ENCODE measurements around the gene ADAMTS12. TPM values are rescaled to one million over a fixed set of nuclear protein-coding genes. Genes with fewer than 3 reads are reported as not detected.

The ADAMTS12 gene
- total RNA-seq, 4 donors from 2014 or later: 0.60 to 4.1 (median 1.3) TPM

- TF ChIP-seq POLR2AphosphoS5 (IDR thresholded peaks at IDR 0.05): no peak
- TF ChIP-seq CTCF (IDR thresholded peaks at IDR 0.05): no peak
- TF ChIP-seq EP300 (IDR thresholded peaks at IDR 0.05; ENCODE audit: low read depth): no peak
- TF ChIP-seq POLR2A (IDR thresholded peaks at IDR 0.05): no peak
- intact Hi-C loops (cut with DNase I; ENCODE audit: low total_unique reads): no loop called here
- Histone ChIP-seq H3K27ac (no peak overlapping the region), H3K4me1 (no peaks in the 10 kb centered on the region), H3K27me3 (no peaks in the 10 kb centered on the region), H3K9me3 (no peaks in the 10 kb centered on the region), H3K4me3 (no peak overlapping the region), H3K36me3 (no peaks in the 10 kb centered on the region)
- no peak for DNase-seq
- in situ Hi-C loops (cut with MboI; ENCODE audit: low pct_ligation_motif_present in 1 of 4, low pct_unique_long_range_greater_than_20kb in 1 of 4, low sequenced_read_pairs in 3 of 4): no loop called here
Measured at GRCh38 chr5:33801292-33801691, 90.5 kb downstream of the ADAMTS12 start.

GRCh38 chr5:33800241-33800950, 91.4 kb downstream of the ADAMTS12 start:
- TF ChIP-seq EP300 (IDR thresholded peaks at IDR 0.05; ENCODE audit: low read depth) (no peak), POLR2A (IDR thresholded peaks at IDR 0.05) (no peak), POLR2AphosphoS5 (IDR thresholded peaks at IDR 0.05) (no peak), CTCF (IDR thresholded peaks at IDR 0.05) (no peak)
- 63 to 67% methylated on average over 5 to 7 of the region's 7 CpGs for WGBS, 2 donors (ENCODE audit: low coverage in 1 of 2)
- Histone ChIP-seq H3K9me3 (no peaks in the 10 kb centered on the region), H3K4me3 (no peak overlapping the region), H3K27me3 (no peaks in the 10 kb centered on the region), H3K4me1 (no peaks in the 10 kb centered on the region), H3K27ac (no peak overlapping the region), H3K36me3 (no peaks in the 10 kb centered on the region)
- intact Hi-C loops (cut with DNase I; ENCODE audit: low total_unique reads) (no loop called here), in situ Hi-C loops (cut with MboI; ENCODE audit: low pct_ligation_motif_present in 1 of 4, low pct_unique_long_range_greater_than_20kb in 1 of 4, low sequenced_read_pairs in 3 of 4) (no loop called here)
- no peak for DNase-seq

- H3K4me1 ChIP-seq: no peaks in the 10 kb centered on the region
- H3K9me3 ChIP-seq: no peaks in the 10 kb centered on the region
- intact Hi-C loops (cut with DNase I; ENCODE audit: low total_unique reads) (no loop called here), in situ Hi-C loops (cut with MboI; ENCODE audit: low pct_ligation_motif_present in 1 of 4, low pct_unique_long_range_greater_than_20kb in 1 of 4, low sequenced_read_pairs in 3 of 4) (no loop called here)
- TF ChIP-seq POLR2A (IDR thresholded peaks at IDR 0.05): no peak
- TF ChIP-seq POLR2AphosphoS5 (IDR thresholded peaks at IDR 0.05): no peak
- TF ChIP-seq EP300 (IDR thresholded peaks at IDR 0.05; ENCODE audit: low read depth): no peak
- no peak for TF ChIP-seq CTCF (IDR thresholded peaks at IDR 0.05)
- no peaks in the 10 kb centered on the region for H3K27me3 ChIP-seq
- no peak overlapping the region for H3K27ac ChIP-seq
- H3K4me3 ChIP-seq: no peak overlapping the region
- DNase-seq: no peak
- 81 to 91% methylated on average over 5 to 7 of the region's 7 CpGs for whole genome bisulfite sequencing, 2 donors (ENCODE audit: low coverage in 1 of 2)
- no peaks in the 10 kb centered on the region for H3K36me3 ChIP-seq
Measured at GRCh38 chr5:33795496-33795895, 96.3 kb downstream of the ADAMTS12 start.

- H3K27ac ChIP-seq: no peak overlapping the region
- WGBS, 2 donors (ENCODE audit: low coverage in 1 of 2): 80 to 90% methylated on average over 1 to 8 of the region's 8 CpGs
- H3K9me3 ChIP-seq: no peaks in the 10 kb centered on the region
- intact Hi-C loops (cut with DNase I; ENCODE audit: low total_unique reads) (no loop called here), in situ Hi-C loops (cut with MboI; ENCODE audit: low pct_ligation_motif_present in 1 of 4, low pct_unique_long_range_greater_than_20kb in 1 of 4, low sequenced_read_pairs in 3 of 4) (no loop called here)
- TF ChIP-seq POLR2A (IDR thresholded peaks at IDR 0.05) (no peak), EP300 (IDR thresholded peaks at IDR 0.05; ENCODE audit: low read depth) (no peak), CTCF (IDR thresholded peaks at IDR 0.05) (no peak), POLR2AphosphoS5 (IDR thresholded peaks at IDR 0.05) (no peak)
- no peaks in the 10 kb centered on the region for H3K36me3 ChIP-seq
- H3K27me3 ChIP-seq: no peaks in the 10 kb centered on the region
- DNase-seq: no peak
- H3K4me1 ChIP-seq: no peaks in the 10 kb centered on the region
- H3K4me3 ChIP-seq: no peak overlapping the region
Measured at GRCh38 chr5:33794550-33795181, 97.1 kb downstream of the ADAMTS12 start.

Data from transverse colon (tissue), 4 donors.